Midbrain (tissue), 1 donor: ENCODE results near the gene FBXO42.
"Not testable (repeated sequence)": the region's sequence is repeated elsewhere in the genome, so short reads cannot be mapped to it uniquely, and the experiment has no call there.

Source experiments
- DNase-seq: peaks from one replicate; lab custom pipeline; 2025; lab: John Stamatoyannopoulos, UW

Gene FBXO42

GRCh38 chr1:16266411-16267118, 85.7 kb downstream of the FBXO42 start:
- DNase-seq = no peak

- no peak for DNase-seq
These were observed 90.2 kb downstream of the FBXO42 start for GRCh38 chr1:16262067-16262466.

GRCh38 chr1:16260814-16261213, 91.5 kb downstream of the FBXO42 start:
- DNase-seq = no peak

- no peak for DNase-seq
These were observed 93.6 kb downstream of the FBXO42 start for GRCh38 chr1:16258591-16259135.

- DNase-seq = no peak
These were observed 94.3 kb downstream of the FBXO42 start for GRCh38 chr1:16257968-16258367.

- DNase-seq = not testable (repeated sequence)
These were observed 94.7 kb downstream of the FBXO42 start for GRCh38 chr1:16257556-16257955.

- no peak for DNase-seq
These were observed 95.8 kb downstream of the FBXO42 start for GRCh38 chr1:16256478-16256877.

GRCh38 chr1:16254263-16254928, 97.9 kb downstream of the FBXO42 start:
- no peak for DNase-seq

- no peak for DNase-seq
These were observed 98.9 kb downstream of the FBXO42 start for GRCh38 chr1:16253332-16253922.

GRCh38 chr1:16252912-16253311, 99.4 kb downstream of the FBXO42 start:
- DNase-seq = no peak

GRCh38 chr1:16251381-16251780, 100.9 kb downstream of the FBXO42 start:
- no peak for DNase-seq

GRCh38 chr1:16250524-16251251, 101.6 kb downstream of the FBXO42 start:
- no peak for DNase-seq

- DNase-seq = no peak
These were observed 102.6 kb downstream of the FBXO42 start for GRCh38 chr1:16249596-16250241.

- peak; percentile 77 for DNase-seq
These were observed 103.4 kb downstream of the FBXO42 start for GRCh38 chr1:16248603-16249516.

GRCh38 chr1:16248007-16248436, 104.3 kb downstream of the FBXO42 start:
- DNase-seq = no peak

GRCh38 chr1:16247441-16247840, 104.8 kb downstream of the FBXO42 start:
- no peak for DNase-seq

- DNase-seq = no peak
These were observed 105.3 kb downstream of the FBXO42 start for GRCh38 chr1:16246961-16247360.

- DNase-seq = not testable (repeated sequence)
These were observed 106.0 kb downstream of the FBXO42 start for GRCh38 chr1:16246239-16246638.

- no peak for DNase-seq
These were observed 106.6 kb downstream of the FBXO42 start for GRCh38 chr1:16245476-16246196.
